ENCODE measurements around the gene RIBC2. TPM values are rescaled to one million over a fixed set of nuclear protein-coding genes. Genes with fewer than 3 reads are reported as not detected.

Gene RIBC2
- total and polyA plus RNA-seq, 2 of the 4 experiments (the other 2 are of a cell fraction): 0.29 to 0.36 TPM

DNA sequence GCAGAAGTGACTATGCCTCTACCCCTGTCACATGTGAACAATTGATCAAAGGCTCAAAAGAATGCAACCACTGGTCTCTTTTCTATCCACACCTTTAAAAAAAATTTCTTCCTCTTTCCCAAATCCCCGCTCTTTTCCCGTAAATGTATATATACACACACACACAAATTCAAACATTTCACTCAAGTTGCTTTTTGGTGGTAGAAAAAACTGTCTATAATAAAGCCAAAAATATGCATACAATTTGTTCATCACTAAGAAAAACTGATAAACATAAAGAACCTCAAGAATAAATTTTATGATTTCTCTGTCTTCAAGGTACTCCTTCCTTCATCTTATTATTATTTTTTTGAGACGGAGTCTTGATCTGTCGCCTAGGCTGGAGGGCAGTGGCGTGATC lies 5.7 kb upstream of the RIBC2 start:
- no peak for ATAC-seq (ENCODE audit: low read depth)
- Histone ChIP-seq H3K9me3 (ENCODE audit: control insufficient read depth, insufficient read depth, low read length) (no peaks in the 10 kb centered on the region), H4K20me1 (ENCODE audit: insufficient read depth, low read length) (no peaks in the 10 kb centered on the region), H4K91ac (ENCODE audit: insufficient read depth, low read depth, low read length) (no peak overlapping the region), H3K27me3 (ENCODE audit: control insufficient read depth, insufficient read depth, low read length) (peaks cover 9% of the 10 kb centered on the region), H3K4me2 (ENCODE audit: low read depth, low read length) (no peak overlapping the region), H2BK5ac (ENCODE audit: low read depth, low read length, poor library complexity, severe bottlenecking) (no peak overlapping the region), H3K18ac (ENCODE audit: low read depth, low read length) (no peak overlapping the region), H3K79me1 (ENCODE audit: low read depth in 1 of 2, low read length in 2 of 2) (no peaks in the 10 kb centered on the region), H3K9ac (ENCODE audit: low read depth, low read length) (no peak overlapping the region), H3K27ac (ENCODE audit: insufficient read depth, low read length) (no peak overlapping the region), H3K4me1 (ENCODE audit: control insufficient read depth, insufficient read depth, low read length) (no peaks in the 10 kb centered on the region), H2BK120ac (ENCODE audit: low read depth, low read length) (no peak overlapping the region), H3K14ac (replicated peaks; ENCODE audit: low read depth, low read length) (no peak overlapping the region), H2BK15ac (ENCODE audit: low read depth, low read length) (no peak overlapping the region), H3K4me3 (ENCODE audit: insufficient read depth, low read depth, low read length) (no peak overlapping the region), H3K9me1 (ENCODE audit: insufficient read depth, low read length) (no peaks in the 10 kb centered on the region), H3K36me3 (ENCODE audit: control insufficient read depth, insufficient read depth, low read length) (no peaks in the 10 kb centered on the region), H2BK20ac (ENCODE audit: low read depth, low read length) (no peak overlapping the region), H2AFZ (replicated peaks; ENCODE audit: low read length, poor library complexity) (no peak overlapping the region), H4K8ac (ENCODE audit: low read depth in 2 of 2, low read length in 2 of 2) (no peak overlapping the region), H3K4ac (ENCODE audit: low read depth, low read length) (no peak overlapping the region), H3K23ac (ENCODE audit: low read depth, low read length) (no peak overlapping the region), H4K5ac (ENCODE audit: low read depth, low read length) (no peak overlapping the region), H3K56ac (ENCODE audit: extremely low read depth, insufficient read depth, low read length) (no peak overlapping the region), H2AK5ac (ENCODE audit: low read depth, low read length) (no peak overlapping the region), H2AK9ac (replicated peaks; ENCODE audit: low read depth, low read length, poor library complexity) (no peak overlapping the region)
- no peak for DNase-seq
- ChIA-PET POLR2A (ENCODE audit: unreplicated experiment) (no interaction called here), CTCF (no interaction called here)
- dilution Hi-C loops (cut with HindIII; ENCODE audit: low sequenced_read_pairs, unreplicated experiment): no loop called here
- in situ Hi-C loops (cut with MboI; ENCODE audit: low sequenced_read_pairs): no loop called here
- BruUV-seq (replicated peaks): no TSS peak
- TF ChIP-seq SMC3 (IDR thresholded peaks at IDR 0.05; ENCODE audit: low read depth, low read length) (no peak), RFX5 (IDR thresholded peaks at IDR 0.05; ENCODE audit: low read depth, low read length) (no peak), BHLHE40 (IDR thresholded peaks at IDR 0.05; ENCODE audit: low read depth, low read length) (no peak), CHD1 (IDR thresholded peaks at IDR 0.05; ENCODE audit: low read depth, low read length) (no peak), MAZ (IDR thresholded peaks at IDR 0.05; ENCODE audit: borderline replicate concordance, low read depth, low read length) (no peak), RAD21 (IDR thresholded peaks at IDR 0.05; ENCODE audit: low read length) (no peak)
- TF ChIP-seq, protein P1, sequence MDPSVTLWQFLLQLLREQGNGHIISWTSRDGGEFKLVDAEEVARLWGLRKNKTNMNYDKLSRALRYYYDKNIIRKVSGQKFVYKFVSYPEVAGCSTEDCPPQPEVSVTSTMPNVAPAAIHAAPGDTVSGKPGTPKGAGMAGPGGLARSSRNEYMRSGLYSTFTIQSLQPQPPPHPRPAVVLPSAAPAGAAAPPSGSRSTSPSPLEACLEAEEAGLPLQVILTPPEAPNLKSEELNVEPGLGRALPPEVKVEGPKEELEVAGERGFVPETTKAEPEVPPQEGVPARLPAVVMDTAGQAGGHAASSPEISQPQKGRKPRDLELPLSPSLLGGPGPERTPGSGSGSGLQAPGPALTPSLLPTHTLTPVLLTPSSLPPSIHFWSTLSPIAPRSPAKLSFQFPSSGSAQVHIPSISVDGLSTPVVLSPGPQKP (IDR thresholded peaks at IDR 0.05; ENCODE audit: borderline replicate concordance, low read depth, low read length): no peak
- WGBS, 2 experiments (ENCODE audit: extremely low coverage in 2 of 2, insufficient read length in 1 of 2): 100% methylated on average over 2 of the region's 5 CpGs; no CpG with 5 or more reads in 1 of the 2 experiments
- intact Hi-C loops (cut with micrococcal nuclease): loop anchor here (5.0 kb wide), 1 partner anchor 35 kb away; no protein-coding TSS in a partner anchor

All from IMR-90 (cell line).